ENCODE results near the gene SGMS2. TPM values are rescaled to one million over a fixed set of nuclear protein-coding genes. Genes with fewer than 3 reads are reported as not detected.

SGMS2 gene
- total and polyA plus RNA-seq, 2 of the 13 experiments (the other 11 are each of a cell fraction or from before 2014, with no cell fraction given), result 1.2 to 1.7 TPM

DNA sequence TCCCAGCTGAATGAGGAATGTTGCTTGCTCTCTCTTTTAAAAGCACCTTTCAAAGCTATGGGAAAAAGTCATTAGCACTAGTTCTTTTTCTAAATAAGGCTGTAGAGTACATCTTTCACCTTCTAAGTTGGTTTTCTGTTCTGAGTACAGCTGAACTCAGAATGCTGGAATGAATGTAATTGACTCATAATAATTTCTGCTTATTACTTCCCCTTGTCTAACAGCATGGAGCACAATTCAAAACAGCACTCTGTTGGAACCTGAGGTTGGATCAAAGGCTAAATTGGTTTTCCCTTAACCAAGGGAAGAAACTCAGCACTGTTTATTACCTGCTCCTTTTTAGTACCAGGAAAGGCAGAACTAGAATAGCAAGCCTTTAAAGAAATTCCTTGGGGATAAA, 73.1 kb downstream of the SGMS2 start (continued):
- TF ChIP-seq ZBTB40 (IDR thresholded peaks at IDR 0.05) (no peak), ZBTB40 (CRISPR knock-in tag; IDR thresholded peaks at IDR 0.05) (no peak), KLF6 (CRISPR knock-in tag; IDR thresholded peaks at IDR 0.05) (no peak)

GRCh38 chr4:107900067-107900466, 75.3 kb downstream of the SGMS2 start:
- no peak for FAIRE-seq
- no peak for DNase-seq (ENCODE audit: low spot score)
- Histone ChIP-seq H2AFZ (ENCODE audit: low read length) (no peak overlapping the region), H3K27me3 (ENCODE audit: control insufficient read depth in 1 of 2, insufficient read depth in 2 of 2, low read length in 2 of 2) (no peaks in the 10 kb centered on the region), H3K27ac (ENCODE audit: extremely low read length, insufficient read depth, low read length) (no peak overlapping the region), H3K4me1 (ENCODE audit: insufficient read depth, low read length) (peaks cover 10% of the 10 kb centered on the region), H3K79me2 (ENCODE audit: insufficient read depth, low read length) (no peaks in the 10 kb centered on the region), H4K20me1 (ENCODE audit: insufficient read depth, low read length) (no peaks in the 10 kb centered on the region), H3K36me3 (replicated peaks in 1 of 2; ENCODE audit: control insufficient read depth in 1 of 2, insufficient read depth in 2 of 2, low read length in 2 of 2) (no peaks in the 10 kb centered on the region), H3K9me3 (ENCODE audit: low read length) (no peaks in the 10 kb centered on the region), H3K4me2 (ENCODE audit: low read depth, low read length) (no peak overlapping the region), H3K9ac (ENCODE audit: insufficient read depth, low read depth, low read length) (no peak overlapping the region), H3K4me3 (replicated peaks in 1 of 3; ENCODE audit: insufficient read depth in 1 of 3, low read depth in 2 of 3, low read length in 3 of 3) (no peak overlapping the region)
- CTCF ChIA-PET (ENCODE audit: low intra/inter-chr PET ratio, low total read pairs), result no interaction called here
- intact Hi-C loops (cut with micrococcal nuclease; ENCODE audit: unreplicated experiment) (no loop called here), in situ Hi-C loops (cut with HindIII; ENCODE audit: extremely low pct_ligation_motif_present, low pct_unique_long_range_greater_than_20kb) (no loop called here)
- no peak for TF ChIP-seq RFXANK (CRISPR knock-in tag; IDR thresholded peaks at IDR 0.05)
- TF ChIP-seq, protein P1, sequence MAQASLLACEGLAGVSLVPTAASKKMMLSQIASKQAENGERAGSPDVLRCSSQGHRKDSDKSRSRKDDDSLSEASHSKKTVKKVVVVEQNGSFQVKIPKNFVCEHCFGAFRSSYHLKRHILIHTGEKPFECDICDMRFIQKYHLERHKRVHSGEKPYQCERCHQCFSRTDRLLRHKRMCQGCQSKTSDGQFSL (CRISPR knock-in tag; IDR thresholded peaks at IDR 0.05), result no peak
- TF ChIP-seq SIX1 (CRISPR knock-in tag; IDR thresholded peaks at IDR 0.05; ENCODE audit: borderline replicate concordance), result no peak
- no peak for TF ChIP-seq MAZ (IDR thresholded peaks at IDR 0.05; ENCODE audit: borderline replicate concordance, low read depth, low read length)
- TF ChIP-seq MAZ (CRISPR knock-in tag; IDR thresholded peaks at IDR 0.05; ENCODE audit: low read depth), result no peak
- no peak for TF ChIP-seq ZKSCAN1 (IDR thresholded peaks at IDR 0.05; ENCODE audit: low read length)
- no peak for TF ChIP-seq KDM5B (CRISPR knock-in tag; IDR thresholded peaks at IDR 0.05; ENCODE audit: borderline replicate concordance)
- no peak for TF ChIP-seq HNRNPL (IDR thresholded peaks at IDR 0.05; ENCODE audit: low read depth, low read length)
- no peak for TF ChIP-seq DNMT3B (CRISPR knock-in tag; conservative IDR thresholded peaks at IDR 0.05)
- no peak for TF ChIP-seq ZNF816 (CRISPR knock-in tag; IDR thresholded peaks at IDR 0.05; ENCODE audit: borderline replicate concordance)
- POLR2A ChIA-PET, result no interaction called here
- ATAC-seq, result no peak
- BruUV-seq (replicated peaks), result no TSS peak
- WGBS (ENCODE audit: low lambda C conversion rate), result 85% methylated on average over 4 of the region's 4 CpGs
